DMS53 (cell line): ENCODE data around the gene CA7.

Experiments
- DNase-seq: peaks from one replicate; lab custom pipeline; 2025; lab: John Stamatoyannopoulos, UW

Gene CA7

DNA sequence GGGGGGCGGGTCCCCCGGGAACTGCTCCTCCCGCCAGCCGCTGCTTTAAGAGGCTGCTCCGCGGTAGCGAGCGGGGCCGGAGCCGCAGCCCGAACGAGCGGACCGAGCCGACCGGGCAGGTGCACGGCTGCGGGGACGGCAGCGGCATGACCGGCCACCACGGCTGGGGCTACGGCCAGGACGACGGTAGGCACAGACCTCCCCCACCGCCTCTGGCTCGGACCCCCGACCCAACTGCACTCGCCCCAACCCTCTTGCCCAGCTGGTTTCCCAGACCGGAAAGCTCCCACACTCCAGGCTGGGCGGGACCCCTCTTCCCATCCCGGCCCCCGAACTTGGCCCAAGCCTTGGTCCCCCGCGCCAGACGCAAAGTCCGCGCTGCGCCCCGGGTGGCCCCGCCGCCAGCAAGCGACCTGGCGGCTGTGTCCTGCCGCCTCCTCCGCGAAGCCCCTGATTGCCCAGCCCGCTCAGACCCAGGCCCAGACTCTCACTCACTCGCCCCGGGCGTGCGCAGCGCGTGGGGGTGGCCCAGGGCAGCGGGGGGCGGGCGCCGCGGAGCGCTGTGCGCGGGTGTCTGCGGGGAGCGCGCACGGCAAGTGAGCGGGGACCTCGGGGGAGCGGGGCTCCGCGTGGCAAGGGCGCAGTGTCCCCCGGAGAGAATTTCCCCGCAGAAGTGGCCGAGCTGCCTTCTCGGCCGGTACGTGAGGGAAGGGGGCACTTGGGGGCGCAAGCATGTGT, at the start of gene CA7:
Gene CA7, plus strand, starts transcription at position 73 of the 738 bp plus-strand sequence. Its CDS starts 74 bp downstream, at position 147.
- DNase-seq = peak; percentile 35

DNA sequence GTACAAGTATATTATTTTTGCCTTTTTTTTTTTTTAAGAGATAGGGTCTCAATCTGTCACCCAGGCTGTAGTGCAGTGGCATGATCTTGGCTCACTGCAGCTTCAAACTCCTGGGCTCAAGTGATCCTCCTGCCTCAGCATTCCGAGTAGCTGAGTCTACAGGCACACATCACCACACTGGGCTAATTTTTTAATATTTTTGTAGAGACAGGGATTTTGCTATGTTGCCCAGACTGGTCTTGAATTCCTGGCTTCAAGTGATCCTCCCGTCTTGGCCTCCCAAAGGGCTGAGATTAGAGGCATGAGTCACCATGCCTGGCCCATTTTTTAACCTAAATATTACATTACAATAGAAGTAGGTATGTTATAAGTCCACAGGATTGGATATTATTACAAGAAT, 46.1 kb upstream of the CA7 start:
- DNase-seq = no peak

DNA sequence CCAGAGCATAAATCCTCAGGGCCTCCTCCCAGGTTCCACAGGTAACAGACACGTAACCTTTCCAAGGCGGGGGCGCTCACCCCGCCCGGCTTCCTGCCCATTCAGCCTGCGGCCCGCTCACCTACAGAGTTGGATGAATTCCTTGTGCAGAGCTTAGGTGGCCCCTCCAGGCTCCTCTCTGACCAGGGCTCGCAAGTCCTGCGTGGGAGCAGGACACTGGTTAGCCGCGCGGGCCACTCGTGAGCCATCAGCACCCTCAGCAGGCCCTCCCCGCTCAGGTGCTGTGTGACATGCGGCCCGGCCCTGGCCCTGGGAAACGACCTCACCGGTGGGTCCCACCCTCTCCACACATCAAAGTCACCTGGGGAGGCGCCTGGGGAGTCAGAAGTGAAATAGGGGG, 43.4 kb upstream of the CA7 start:
- DNase-seq = no peak

DNA sequence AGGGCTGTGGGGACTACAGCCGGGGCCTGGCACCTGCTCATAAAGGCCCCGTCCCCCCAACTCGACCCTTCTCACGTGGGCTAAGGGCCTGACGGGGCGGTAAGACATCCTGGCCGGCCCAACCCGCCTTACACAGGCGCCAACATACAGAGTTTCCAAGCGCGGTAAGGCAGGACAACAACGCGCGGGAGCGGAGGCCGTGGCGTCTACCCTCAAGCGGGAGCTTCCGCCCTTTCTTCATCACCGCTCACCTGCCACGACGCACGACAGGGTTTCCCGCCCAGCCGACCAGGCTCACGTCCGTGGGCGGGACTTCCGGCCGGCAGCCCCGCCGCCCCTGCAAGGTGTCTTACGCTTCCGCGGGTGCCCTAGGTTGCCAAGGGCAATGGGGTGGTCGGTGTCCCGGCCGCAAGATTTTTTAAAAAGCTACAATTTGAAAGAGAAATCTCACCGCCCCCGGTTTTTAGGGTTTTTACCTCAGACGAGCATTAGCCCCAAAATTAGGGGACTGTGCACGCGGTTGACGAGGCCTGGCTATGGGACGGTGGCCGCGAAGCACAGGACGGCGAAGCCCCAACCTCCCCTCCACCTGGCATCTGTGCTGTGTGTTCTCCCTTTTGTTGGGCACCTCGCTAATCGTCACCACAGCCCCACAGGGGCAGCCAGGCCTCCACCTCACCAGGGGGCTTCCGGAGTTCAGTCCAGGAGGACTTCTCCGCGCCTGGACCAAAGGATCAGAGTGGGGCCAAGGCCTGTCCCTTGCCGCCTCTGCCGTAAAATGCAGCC, 42.7 kb upstream of the CA7 start, which contains the start of gene TERB1:
Gene TERB1, minus strand, starts transcription at position 265 of the 786 bp plus-strand sequence. CDS start 4,786 bp downstream, outside the sequence.
- DNase-seq = no peak

DNA sequence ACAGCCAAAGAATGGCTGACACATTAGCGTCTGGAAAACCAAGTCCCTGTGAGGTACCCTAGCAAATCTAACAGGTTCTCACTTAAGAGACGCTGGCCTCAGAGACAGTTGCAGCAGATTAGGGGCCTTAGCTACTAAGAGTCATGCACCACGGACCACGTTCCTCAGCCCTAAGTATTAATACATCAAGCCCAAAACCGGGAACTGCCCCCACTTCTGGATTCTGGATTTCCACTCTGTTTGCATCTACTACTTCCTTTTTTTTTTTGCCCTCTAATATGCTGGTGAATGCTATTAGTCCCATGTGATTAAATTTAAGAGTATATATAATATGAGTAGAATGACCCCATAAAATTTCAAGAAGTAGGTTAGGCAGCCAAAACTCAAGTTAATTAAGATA, 42.1 kb upstream of the CA7 start:
- DNase-seq = no peak

DNA sequence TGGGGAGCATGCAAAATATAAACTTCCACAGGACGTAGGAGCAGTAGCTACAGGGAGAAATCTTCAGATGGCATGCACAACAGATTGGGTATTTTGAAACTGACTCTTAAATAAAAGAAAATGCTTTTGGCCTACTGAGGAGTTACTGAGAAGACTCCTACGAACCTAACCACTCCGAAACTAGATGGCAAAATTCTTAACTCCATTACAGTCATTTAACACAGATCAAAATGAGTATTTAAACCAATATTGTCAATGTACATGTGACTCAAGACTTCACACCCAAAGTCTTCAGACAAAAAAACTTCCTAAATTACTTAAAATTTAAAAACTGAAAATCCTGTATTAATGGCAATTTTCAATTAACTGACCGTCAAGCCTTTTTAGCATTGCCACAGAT, 34.4 kb upstream of the CA7 start:
- DNase-seq = no peak

DNA sequence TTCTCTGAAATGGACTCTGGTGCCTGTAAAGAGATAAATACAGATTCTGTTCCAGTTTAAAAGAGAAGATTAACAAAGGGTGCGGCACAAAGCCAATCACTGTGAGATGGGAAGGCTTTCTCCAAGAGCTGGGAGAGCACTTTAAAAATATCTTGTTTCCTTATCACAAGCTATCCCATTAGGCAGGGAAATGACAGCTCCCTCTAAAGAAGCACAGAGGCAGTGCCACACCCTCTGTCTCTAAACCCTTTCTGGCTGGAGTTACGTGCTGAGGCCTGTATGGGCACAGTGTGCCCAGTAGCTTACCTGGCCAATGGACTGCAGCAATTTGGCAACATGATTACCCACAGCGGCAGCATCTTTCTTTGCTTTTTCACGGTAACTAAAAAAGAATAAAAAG, 33.8 kb upstream of the CA7 start:
- DNase-seq = no peak

DNA sequence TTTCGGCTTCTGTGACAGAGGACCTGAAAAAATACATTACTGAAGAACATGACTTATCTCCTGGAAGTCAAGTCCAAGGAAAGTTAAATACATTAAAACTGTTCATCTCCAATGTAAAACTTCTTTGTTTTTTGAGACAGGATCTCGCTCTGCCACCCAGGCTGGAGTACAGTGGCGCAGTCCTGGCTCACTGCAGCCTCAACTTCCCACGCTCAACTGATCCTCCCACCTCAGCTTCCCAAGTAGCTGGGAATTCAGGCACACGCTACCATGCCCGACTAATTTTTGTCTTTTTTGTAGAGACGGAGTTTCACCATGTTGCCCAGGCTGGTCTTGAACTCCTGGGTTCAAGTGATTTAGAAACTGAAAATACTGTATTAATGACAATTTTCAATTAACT, 33.2 kb upstream of the CA7 start:
- DNase-seq = no peak

DNA sequence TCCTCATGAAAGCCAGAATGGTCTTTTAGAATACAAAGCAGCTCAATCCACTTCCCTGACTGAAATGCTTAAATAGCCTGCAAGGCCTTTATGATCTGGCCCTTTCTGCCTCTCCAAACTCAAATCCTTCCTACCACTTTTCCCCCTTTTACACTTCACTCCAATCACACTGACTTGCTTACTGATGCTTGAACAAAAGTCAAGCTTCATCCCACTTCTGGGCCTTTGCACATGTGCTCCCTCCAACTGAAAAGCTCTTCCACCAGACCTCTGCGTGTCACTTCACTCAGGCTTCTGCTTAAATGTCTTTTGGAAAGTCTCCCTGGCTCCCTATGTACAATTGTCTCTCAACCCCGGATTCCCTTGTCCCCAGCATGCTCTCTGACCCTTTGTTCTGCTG, 29.5 kb upstream of the CA7 start:
- no peak for DNase-seq

DNA sequence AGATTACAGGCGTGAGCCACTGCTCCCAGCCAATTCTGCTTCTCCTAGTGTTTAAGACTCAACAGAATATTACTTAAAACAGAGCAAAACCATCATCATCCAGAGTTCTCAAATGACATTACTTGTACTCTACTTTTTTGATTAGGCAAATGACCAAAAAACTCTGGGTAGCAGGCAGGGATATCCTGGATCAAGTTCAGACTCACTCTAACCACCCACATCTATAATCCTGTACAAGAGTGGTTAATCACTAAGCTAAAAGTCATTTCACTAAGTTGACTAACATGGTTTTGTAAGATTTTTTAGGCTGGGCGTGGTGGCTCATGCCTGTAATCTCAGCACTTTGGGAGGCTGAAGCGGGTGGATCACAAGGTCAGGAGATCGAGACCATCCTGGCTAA, 20.2 kb upstream of the CA7 start:
- DNase-seq = no peak

DNA sequence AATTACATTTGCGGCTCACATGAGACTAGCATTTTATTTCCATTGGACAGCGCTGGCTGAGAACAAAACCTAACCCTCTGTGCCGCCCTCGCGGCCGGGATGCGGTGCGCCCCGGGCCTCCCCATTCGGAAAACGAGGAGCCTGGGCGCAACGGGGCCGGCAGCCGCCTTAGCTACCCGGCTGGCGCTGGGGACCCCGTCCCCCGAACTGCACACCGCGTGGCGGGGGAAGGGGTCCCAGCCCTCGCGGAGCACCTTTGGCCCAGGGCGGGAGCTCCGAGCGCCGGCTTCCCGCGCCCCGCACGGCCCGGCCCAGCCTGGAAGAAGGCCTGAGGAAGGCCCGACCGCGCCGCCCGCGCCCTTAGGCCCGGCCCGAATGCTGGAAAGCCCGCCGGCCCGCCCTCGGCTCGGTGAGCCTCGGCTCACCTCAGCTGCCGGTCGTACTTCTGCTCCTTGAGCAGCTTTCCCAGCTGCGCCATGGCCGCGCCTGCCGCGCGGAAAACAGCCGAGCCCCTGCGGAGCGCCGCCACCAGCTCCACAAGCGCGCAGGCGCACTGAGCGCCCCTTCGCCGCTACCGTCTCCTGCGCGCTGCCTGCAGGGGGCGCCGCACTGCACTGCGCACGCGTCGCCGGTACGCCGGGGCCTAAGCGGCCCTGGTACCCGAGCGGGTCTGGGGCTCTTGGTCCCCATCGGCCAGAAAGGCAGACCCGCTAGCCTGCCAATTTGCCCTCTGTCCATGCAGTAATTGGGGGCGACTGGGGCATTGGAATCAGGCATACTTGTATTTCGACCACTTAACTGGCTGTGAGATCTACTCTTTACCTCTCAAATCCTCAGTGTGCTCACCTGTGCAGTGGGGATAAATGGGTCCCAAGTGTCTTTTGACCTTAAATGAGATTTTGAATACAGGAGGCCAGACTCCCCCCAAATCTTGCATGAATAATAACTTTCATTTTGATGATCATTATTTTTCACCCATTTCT, 13.5 kb upstream of the CA7 start, which contains the start of gene NAE1:
Gene NAE1, minus strand, starts transcription at position 555 of the 983 bp plus-strand sequence. Its CDS starts 77 bp downstream, at position 478.
- DNase-seq = peak; percentile 90

DNA sequence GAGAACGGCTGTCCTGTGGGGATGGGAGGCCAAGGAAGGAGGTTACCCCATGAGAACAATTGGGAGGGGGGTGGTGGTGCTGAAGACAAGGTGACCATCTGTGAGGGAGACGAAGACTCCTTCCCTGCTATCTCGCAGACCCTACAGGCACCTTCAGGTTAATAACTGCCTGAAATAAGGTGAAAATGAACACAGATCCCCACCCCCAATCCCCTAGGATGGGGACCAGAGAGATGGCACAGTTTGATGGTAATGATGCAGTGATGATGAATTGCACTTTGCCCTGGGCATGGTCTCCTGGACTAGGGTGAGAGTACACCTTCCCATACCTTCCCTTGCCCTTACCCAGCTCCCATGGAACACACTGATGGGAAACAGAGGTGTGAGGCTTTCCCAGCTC, 12.0 kb upstream of the CA7 start:
- DNase-seq = no peak

DNA sequence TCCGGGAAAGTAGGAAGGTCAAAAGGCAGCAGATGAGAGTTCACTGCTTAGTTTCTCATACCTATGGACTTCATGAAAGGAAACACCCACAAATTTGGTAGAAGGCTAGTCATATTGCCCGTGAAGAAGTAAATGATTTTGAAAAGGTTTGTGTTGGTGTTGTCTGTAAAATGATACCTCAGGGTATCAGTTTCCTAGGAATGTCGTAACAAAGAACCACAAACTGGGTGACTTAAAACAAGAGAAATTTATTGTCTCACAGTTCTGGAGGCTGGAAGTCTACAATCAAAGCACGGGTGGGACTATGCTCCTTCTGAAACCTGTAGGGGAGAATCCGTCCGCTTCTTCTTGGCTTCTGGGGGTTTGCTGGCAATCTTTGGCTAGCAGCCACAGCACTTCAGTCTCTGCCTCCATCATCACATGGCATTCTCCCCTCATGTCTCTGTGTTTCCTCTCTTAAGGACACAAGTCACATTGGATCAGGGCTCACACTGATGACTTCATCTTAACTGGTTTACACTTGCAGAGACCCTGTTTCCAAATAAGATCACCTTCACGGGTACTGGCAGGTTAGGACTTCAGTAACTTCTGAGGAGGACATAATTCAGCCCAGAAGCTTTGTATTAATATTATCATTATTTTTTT, 11.4 kb upstream of the CA7 start:
- DNase-seq = no peak

DNA sequence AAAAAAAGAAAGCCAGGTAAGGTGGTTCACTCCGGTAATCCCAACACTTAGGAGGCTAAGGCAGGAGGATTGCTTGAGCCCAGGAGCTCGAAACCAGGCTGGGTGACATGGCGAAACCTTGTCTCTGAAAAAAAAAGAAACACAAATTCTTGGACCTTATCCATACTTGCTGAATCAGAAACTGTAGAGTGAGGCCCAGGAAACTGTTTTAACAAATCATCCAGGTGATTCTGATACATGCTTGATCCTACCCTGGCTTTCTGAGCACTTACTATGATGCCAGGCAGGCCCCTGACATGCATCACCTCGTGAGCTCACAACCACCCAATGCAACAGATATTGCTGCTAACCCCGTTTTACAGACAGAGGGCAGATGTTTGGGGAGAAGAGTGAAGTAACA, 9.5 kb upstream of the CA7 start:
- DNase-seq = no peak

DNA sequence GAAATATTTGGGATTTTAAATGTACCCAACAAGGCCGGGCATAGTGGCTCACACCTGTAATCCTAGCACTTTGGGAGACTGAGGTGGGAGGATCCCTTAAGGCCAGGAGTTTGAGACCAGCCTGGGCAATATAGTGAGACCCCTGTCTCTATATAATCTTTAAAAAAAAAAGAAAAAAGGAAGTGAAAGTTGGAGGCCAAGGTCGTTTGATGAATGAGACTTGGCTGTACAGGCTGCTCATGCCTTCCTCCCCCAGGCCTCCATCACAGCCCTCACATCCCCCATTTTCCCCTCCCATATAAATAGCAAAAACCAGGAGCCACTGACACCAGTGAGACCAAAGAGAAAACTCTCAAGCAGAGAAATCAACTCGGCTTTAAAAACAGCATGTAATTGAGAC, 3.3 kb upstream of the CA7 start:
- no peak for DNase-seq

DNA sequence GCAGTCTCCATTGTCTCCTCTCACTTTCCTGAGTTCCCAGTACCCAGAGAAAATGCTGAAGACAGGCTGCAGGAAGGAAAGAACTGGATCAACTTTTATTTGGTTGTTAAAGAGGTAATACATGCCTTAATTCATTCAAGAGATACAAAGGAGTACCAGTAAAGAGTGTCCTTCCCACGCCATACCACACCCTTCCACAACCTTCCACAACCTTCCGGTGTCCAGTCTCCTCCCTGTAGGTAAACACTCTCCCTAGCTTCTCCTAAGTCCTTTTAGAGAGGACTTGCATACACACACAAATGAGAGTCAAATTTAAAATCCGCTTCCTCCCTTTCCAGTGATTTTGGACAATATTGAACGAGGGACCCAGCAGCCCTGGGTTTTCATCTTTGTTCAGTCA, 2.8 kb upstream of the CA7 start:
- DNase-seq = no peak

DNA sequence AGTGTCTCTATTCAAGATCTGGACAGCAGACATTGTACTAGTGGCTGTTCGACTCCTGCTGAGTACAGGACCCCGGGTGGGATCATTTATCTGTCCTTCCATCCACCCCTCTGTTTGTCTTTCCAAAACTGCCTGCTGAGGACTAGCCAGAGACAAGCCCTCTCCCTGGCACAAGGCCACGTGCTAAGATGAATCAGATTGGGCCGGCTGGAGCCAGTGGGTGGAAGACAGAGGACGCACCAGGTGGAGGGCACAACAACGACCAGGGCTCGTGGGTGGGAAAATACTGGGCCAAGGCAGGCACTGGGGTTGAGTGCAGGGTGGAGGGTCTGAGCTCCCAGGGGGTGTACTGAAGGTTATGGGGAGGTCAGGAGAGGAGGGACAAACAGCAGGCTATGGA, 1.4 kb upstream of the CA7 start:
- DNase-seq = no peak

DNA sequence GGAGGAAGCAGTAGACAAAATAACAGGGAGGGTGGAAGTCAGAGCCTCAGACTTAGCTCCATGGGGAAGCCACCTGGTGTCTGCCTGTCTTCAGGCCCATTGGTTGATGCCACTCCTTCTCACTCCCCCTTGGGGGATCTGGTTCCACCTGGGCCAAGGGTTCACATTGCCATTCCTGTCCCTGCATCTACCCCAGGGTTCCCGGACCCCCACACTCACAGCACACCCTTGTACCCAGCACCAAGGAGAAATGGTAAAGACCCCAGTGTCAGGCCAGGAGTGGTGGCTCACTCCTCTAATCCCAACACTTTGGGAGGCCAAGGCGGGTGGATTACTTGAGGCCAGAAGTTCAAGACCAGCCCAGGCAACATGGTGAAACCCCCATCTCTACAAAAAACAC, 1.0 kb upstream of the CA7 start:
- DNase-seq = no peak

DNA sequence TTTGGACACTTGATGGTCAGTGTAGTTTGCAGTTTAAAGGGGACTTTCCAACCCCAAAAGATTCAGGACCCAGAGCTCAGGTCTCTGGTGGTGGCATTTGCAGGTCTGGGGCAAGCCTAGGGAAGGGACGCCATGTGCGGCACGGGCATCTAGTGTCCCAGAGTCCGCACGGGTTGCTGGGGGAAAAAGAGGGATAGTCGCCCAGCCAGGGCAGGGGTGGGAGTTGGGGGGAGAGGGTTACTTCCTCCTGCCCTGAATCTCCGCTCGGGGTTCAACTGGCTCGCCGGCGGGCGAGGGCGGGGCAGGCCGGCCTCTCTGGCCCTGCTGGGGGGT, 239 bp upstream of the CA7 start:
- no peak for DNase-seq

DNA sequence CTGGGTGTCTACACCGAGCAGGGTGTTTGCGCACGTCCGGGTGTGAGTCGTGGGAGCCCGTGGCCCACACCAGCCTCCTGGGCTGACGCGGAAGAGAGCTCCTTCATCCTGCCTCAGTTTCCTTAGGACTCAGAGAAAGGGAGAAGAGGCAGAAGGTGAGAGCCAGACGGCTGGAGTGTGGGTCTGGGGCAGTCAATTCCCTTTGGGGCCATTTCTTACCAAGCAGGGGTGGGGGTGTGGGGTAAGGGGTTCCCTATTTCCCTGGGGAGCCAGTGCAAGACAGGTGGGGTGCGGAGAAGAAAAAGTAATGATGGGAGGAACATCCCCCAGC, 831 bp downstream of the CA7 start:
- no peak for DNase-seq

DNA sequence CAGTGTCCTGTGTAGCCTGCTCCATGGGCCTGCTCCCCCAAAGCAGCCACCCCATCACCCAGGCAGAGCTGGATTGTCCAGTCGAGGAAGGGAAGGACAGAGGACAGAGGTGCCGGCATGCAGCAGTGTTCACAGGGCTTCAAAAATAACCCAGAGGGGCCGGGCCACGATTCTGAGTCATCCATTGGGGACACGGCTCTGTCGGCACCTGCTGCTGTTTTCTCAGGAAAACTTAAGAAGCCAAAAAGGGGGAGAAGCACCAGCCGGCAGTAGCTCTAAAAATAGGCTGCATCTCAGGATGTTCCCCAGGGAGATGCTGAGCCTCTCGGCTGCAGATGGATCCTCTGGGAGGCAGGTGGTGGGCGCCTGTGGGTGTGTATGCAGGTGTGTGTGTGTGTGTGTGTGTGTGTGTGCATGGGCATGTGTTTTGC, 1.6 kb downstream of the CA7 start:
- DNase-seq = no peak

DNA sequence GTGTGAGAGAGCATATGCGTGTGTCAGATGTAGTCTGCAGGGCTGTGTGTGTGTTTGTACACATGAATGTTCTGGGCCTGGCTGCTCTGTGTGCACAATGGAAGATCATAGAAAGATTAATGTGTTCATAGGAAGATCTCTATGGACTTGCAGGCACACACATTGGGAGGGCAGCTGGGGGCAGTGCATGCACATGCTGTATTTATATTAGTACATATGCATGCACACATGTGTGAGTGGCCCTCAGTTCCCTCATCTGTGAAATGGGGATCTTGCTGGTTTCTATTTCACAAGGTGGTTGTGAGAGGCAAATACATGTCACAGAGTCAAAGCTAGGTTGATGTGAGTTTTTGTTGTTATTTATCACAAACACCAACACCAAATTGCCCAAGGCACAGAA, 2.1 kb downstream of the CA7 start:
- DNase-seq = no peak
